Fibroblast of peridontal ligament (primary cell): ENCODE data around the gene SF3B6.
"Not testable (repeated sequence)": the region's sequence is repeated elsewhere in the genome, so short reads cannot be mapped to it uniquely, and the experiment has no call there.

Experiments used
- DNase-seq: peaks from one replicate; pipeline ENCODE4 v3.0.0-alpha.2; 2010; ENCODE audit errors: extremely low read depth

SF3B6 gene

GRCh38 chr2:24050041-24050979 lies 25.8 kb downstream of the SF3B6 start:
- DNase-seq, result no peak

- DNase-seq, result no peak
Measured at GRCh38 chr2:24049485-24050021, 26.6 kb downstream of the SF3B6 start, which contains the start of gene FKBP1B. FKBP1B (plus strand) TSS chr2:24049741; CDS start chr2:24049850, 109 bp downstream.

- no peak for DNase-seq
Measured at GRCh38 chr2:24048769-24049484, 27.2 kb downstream of the SF3B6 start.

- DNase-seq, result no peak
Measured at GRCh38 chr2:24047703-24048033, 28.5 kb downstream of the SF3B6 start.

- peak; percentile 98 for DNase-seq
Measured at GRCh38 chr2:24046930-24047702, 29.0 kb downstream of the SF3B6 start, which contains the start of gene WDCP. WDCP (minus strand) TSS chr2:24047391; CDS start chr2:24039494, 7,897 bp downstream.

- DNase-seq, result no peak
Measured at GRCh38 chr2:24046599-24046929, 29.6 kb downstream of the SF3B6 start.

GRCh38 chr2:24045511-24046508 lies 30.3 kb downstream of the SF3B6 start:
- no peak for DNase-seq

GRCh38 chr2:24043133-24043532 lies 33.0 kb downstream of the SF3B6 start:
- DNase-seq, result not testable (repeated sequence)

GRCh38 chr2:24040511-24040910 lies 35.6 kb downstream of the SF3B6 start:
- DNase-seq, result no peak

GRCh38 chr2:24038786-24039499 lies 37.2 kb downstream of the SF3B6 start:
- DNase-seq, result no peak

- no peak for DNase-seq
Measured at GRCh38 chr2:24026233-24026632, 49.9 kb downstream of the SF3B6 start.

- DNase-seq, result no peak
Measured at GRCh38 chr2:24024996-24025663, 51.0 kb downstream of the SF3B6 start.

- DNase-seq, result no peak
Measured at GRCh38 chr2:24024018-24024417, 52.1 kb downstream of the SF3B6 start.

- DNase-seq, result no peak
Measured at GRCh38 chr2:24022975-24023575, 53.1 kb downstream of the SF3B6 start.

GRCh38 chr2:24022324-24022974 lies 53.7 kb downstream of the SF3B6 start:
- no peak for DNase-seq

GRCh38 chr2:24021122-24021998 lies 54.8 kb downstream of the SF3B6 start:
- DNase-seq, result no peak

- DNase-seq, result no peak
Measured at GRCh38 chr2:24020244-24020643, 55.9 kb downstream of the SF3B6 start.
